Stimulated activated CD8-positive, alpha-beta memory T cell treated with anti-CD3 and anti-CD28 coated beads, Interleukin-12 subunit alpha, Interleukin-12 subunit beta, amount 100 ng/mL, for 4 hours (primary cell): ENCODE measurements around the gene SYCP1.
"Not testable (repeated sequence)": the region's sequence is repeated elsewhere in the genome, so short reads cannot be mapped to it uniquely, and the experiment has no call there.

ENCODE experiments used
- DNase-seq: peaks from one replicate; pipeline ENCODE4 v3.0.0-alpha.2; 2020; ENCODE audit warnings: low read depth

The SYCP1 gene, protein sequence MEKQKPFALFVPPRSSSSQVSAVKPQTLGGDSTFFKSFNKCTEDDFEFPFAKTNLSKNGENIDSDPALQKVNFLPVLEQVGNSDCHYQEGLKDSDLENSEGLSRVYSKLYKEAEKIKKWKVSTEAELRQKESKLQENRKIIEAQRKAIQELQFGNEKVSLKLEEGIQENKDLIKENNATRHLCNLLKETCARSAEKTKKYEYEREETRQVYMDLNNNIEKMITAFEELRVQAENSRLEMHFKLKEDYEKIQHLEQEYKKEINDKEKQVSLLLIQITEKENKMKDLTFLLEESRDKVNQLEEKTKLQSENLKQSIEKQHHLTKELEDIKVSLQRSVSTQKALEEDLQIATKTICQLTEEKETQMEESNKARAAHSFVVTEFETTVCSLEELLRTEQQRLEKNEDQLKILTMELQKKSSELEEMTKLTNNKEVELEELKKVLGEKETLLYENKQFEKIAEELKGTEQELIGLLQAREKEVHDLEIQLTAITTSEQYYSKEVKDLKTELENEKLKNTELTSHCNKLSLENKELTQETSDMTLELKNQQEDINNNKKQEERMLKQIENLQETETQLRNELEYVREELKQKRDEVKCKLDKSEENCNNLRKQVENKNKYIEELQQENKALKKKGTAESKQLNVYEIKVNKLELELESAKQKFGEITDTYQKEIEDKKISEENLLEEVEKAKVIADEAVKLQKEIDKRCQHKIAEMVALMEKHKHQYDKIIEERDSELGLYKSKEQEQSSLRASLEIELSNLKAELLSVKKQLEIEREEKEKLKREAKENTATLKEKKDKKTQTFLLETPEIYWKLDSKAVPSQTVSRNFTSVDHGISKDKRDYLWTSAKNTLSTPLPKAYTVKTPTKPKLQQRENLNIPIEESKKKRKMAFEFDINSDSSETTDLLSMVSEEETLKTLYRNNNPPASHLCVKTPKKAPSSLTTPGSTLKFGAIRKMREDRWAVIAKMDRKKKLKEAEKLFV

DNA sequence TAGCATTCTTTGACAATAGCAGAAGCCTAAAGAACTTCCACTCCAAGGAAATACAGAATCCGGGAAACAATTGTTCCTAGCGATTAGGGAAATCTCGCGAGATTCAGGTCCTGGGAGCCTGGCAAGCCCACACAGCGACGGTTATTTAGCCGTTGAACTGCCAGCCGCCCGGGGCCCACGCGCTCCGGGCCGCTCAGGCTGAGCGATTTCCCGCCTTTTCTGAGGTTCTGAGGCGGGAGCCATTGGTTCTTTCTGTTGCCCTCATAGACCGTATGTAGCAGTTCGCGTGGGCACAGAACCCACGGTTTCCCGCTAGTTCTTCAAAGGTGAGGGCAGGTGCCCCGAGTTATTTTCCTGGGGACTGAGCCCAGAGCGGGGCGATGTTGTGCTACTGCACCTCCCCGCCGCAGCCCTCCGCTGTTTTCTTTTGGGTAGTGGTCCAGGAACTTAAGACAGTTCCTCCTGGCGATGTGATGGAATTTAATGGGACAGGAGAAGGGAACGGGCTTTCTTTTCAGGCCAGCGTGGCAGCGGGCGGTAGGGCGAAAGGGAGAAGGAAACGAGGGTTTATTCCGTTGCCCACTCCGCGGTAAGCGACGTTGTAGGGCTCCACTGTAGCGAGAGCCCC is at the start of gene SYCP1:
TSS of gene SYCP1 (plus strand) at position 171 of the 628 bp plus-strand sequence. CDS start 602 bp downstream, outside the sequence.
- DNase-seq: no peak

DNA sequence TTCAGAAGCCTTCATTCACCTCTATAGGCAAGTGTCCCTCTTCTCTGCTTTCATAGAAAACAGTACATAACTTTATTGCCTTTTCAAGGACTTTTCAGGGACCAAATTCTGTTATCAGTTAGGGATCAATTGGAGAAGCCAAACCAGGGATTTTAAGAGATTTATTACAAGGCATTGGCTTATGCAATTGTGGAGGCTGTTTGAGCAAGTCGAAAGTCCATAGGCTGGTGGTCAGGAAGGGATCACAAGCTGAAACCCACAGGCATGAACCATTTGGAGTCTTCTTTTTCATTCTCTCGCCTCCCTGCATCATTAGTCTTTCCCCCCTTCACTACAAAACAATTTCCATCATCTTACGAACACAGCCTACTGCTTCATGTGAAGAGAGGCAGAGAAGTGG is 34.8 kb upstream of the SYCP1 start:
- no peak for DNase-seq

DNA sequence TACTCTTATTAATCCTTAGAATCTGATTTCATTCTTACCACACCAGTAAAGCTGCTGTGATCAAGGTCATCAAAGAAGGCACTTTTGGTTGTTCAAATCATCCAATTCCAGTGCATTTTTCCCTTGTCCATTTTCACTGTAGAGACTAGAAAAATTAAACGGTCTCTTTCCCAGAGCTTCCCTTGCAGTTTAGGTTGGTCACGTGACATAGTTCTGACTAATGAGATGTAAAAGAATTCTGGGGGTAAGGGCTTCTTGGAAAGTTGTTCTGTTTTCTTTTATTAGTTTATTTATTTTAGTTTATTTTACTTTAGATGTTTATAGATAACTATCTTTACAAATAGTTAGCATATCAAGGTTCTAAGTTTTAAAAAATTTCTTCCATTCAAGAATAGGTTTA is 34.3 kb upstream of the SYCP1 start:
- no peak for DNase-seq

DNA sequence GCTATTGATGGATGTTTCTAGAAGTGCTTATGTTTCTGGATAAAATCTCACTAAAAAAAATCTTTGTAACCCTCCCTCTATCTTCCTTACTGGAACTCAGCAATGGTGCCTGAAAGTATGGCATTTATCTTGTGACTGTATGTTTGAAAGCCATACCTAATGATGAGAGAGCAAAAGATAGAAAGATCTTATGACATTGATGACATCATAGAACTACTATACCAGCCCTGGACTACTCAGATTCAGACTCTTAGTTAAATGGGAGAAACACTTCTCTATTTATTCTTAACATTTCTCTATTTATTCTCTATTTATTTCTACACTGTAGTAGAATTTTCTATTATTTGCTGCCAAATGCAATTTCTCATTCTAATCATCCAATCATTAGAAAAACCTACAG is 32.7 kb upstream of the SYCP1 start:
- no peak for DNase-seq

DNA sequence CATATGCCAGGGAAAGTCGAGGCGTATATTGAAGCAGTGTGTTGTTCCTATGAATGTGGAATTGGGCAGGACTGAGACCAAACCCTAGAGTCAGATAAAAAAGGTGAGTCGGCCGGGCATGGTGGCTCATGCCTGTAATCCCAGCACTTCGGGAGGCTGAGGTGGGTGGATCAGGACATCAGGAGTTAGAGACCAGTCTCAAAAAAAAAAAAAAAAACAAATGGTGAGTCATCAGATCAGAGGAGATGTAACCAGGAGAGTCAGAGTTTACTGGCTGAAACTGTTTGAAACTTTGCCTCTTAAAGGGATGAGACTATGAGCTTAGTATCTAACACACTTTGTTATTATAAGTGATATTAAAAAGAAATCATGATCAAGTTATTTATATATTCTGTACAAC is 26.4 kb upstream of the SYCP1 start:
- DNase-seq: no peak

DNA sequence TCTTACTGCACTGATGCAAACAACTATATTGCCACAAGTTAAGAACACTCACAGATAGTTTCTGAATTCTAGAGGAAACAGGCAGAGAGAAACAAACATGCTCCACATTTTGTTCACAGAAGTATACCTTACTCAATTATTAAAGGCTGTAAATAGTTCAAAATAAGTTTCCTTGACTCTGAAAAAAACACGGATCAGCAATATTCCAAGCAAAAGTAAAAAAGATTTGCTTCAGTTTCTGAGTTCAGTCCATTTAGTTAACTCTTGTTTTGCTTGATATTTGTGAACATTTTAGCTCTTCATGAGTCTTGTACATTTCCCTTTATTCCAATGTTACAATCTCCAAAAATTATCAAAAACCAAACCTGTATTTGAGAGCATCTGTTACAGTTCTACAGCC is 24.6 kb upstream of the SYCP1 start:
- DNase-seq: not testable (repeated sequence)

DNA sequence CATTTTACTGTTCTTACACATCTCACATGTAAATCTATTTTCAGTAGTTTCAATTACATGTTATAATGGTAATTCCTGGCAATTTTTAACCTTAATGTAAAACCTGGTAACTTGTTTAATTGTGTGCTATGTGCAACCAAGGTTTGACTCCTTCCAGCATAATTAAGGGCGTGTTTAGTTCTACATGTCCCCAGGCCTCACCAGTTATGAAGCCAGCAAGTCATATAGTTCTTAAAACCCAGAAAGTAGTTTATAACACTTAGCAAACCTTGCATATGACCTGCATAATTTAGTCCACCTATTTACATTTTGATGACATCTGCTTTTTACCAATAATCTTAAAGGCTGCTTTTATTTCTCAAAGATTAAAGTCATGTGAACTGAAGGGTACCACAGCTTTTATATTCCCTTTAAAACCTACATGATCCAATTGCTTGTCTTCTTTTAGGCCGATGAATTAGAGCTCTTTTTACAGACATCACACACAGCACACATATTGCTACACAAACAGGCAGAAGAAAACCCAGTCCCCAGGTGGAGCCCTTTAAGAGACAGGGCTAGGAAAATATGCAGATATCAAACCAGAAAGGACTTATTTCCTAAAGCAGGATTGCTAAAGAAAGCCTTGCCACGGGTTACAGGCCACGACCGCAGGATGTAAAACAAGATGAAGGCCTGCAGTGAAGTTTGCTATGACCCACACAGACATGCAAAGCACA is 23.2 kb upstream of the SYCP1 start:
- DNase-seq: no peak

DNA sequence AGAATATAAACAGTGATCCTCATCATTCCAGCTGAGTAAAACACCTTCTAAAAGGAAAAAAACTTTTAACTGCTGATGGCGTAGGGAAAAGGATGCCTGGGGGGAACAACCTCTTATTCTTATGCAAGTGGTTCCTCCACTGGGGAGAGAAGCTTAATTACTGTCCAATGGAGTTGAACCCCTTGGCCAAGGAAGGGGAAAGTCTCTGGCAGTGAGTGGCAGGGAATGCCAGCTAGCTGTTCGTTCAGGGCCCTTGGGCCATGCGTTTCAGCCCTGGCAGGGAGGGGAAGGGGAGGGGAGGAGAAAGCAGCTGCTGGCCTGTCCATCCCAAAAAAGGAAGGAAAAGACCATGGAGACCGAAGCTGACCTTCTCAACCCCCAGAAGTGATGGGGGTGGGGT is 22.6 kb upstream of the SYCP1 start:
- DNase-seq: no peak

DNA sequence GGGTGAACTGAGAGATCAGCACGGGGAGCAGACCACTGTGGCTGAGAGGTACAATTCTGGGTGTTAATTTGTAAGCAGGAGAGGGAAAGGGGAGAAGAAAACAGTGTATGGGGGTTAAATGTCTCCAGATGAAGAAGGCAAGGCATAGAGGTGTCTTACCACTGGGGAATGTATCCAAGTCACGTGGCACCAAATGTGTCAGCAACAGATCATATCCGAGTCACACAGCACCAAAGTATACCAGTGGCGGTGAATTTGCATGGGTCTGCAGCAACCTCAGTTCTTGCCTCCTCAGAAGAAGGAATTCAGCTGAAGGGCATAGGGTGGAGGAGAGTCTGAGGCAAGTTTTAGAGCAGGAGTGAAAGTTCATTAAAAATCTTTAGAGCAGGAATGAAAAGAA is 21.2 kb upstream of the SYCP1 start:
- no peak for DNase-seq

DNA sequence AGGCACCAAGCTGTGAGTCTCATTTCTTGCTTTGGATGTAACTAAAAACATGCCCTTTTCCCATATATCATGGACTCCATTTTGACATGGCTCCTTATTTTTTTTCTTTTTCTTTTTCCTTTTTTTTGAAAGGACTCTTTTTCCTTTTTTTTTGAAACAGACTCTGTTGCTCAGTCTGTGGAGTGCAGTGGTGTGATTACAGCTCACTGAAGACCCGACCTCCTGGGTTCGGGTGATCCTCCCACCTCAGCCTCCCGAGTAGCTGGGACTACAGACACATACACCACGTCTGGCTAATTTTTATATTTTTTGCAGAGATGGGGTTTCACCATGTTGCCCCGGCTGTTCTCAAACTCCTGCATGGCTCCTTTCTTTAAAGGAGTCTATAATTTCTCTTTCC is 10.4 kb upstream of the SYCP1 start:
- no peak for DNase-seq

DNA sequence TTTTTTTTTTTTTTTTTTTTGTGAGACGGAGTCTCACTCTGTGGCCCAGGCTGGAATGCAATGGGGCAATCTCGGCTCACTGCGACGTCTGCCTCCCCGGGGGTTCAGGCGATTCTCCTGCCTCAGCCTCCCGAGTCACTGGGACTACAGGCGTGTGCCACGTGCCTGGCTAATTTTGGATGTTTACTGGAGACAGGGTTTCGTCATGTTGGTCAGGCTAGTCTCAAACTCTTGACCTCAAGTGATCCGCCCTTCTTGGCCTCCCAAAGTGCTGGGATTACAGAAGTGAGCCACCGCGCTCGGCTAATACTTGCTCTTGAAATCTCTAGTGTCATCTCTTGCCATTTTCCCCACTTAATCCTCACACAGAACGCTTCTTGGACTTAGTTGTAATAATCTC is 1.1 kb upstream of the SYCP1 start:
- no peak for DNase-seq

DNA sequence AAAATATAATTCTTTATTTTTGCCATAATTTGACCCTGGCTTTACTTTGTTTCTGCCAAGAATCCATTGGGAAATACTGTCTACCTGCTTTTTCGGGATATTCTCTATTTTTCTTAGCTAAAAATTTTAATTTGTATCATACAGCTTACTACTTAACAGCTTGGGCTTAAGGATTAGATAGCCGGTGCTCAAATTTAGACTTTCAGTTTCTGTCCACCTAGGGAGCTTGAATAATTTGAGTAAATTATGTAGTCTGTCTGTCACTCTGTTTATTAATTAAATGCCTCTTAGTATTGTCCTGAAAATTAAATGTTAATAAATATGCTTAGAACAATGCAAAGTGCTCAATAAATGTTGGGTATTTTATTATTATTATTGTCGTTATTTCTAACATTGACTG is 6.7 kb downstream of the SYCP1 start:
- DNase-seq: no peak

DNA sequence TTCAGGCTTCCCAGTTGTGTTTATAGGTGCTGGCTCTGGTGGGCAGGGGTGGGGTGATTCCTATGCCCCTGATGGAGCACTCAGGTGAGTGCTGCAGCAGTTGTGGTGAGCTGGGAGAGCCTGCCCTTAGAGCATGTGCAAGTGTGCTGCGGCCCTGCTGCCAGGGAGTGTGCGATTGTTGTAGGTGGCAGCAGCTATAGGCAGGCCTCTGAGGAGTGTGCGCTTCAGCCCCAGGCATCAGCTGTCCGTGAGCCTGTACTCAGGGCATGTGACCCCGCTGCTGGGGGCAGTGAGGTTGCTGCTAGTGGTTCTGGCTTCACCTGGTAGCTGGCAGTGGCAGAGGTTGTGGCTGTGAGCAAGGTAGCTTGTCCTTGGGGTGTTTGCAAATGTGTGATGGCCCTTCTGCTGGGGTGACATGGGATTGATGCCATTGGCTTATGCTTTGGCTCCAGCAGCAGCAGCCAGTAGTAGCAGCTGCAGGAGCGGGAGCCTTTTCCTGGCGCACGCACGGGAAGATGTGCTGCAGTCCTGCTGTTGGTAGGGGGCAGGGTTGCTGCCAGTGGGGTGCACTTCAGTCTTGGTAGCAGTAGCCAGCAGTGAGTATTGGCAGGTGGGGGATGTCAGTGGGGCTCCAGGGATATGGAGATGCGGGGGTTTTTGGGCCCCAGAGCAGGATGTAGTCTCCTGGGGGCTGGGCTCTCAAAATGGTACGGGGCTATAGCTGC is 37.7 kb downstream of the SYCP1 start:
- no peak for DNase-seq

DNA sequence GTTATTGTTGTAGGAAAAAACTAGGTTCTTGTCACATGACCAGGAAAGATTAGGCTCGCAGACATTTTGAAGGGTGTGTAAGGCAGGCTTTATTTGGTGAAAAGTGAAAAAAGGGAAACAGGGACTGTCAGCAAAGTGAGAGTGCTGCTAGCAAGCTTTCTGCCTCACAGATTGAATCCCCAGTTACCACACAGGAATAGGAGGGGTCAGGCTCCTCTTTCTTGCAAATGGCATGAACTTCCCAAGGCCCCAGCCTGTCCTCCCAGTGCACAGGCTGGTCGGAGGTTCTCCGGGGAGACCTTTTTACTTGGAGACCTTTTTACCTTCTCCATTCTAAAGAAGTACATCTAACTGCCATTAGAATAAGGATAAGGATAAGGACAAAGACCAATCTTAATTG is 42.1 kb downstream of the SYCP1 start:
- no peak for DNase-seq

DNA sequence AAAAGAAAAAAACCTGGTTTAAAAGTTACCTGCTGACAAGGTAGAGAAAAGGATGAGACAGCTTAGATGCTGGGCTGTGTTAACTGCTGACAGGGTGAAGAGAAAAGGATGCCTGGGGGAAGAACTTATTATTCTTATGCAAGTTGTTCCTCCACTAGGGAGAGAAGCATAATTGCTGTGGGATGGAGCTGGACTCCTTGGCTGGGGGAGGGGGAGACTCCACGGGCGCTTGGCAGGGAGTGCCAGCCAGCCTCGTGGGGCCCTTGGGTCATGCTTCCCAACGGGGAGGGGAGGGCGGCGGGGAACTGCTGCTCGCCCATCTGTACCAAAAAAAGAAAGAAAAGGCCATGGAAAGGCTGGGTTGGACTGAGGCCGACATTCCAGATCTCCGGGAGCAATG is 47.2 kb downstream of the SYCP1 start:
- DNase-seq: no peak

DNA sequence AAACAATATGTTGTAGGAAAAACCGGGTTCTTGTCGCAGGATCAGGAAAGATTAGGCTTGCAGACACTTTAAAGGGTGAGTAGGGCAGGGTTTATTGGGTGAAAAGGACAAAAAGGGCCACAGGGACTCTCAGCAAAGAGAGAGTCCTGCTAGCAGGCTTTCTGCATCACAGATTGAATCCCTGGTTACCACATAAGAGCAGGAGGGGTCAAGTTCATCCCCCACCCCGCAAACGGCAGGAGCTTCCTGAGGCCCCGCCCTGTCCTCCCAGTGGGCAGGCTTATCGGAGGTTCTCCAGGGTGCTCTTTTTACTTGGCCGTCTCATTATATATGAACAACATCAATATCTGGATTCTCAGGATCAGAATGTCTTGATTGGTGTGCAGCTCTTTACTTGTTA is 47.7 kb downstream of the SYCP1 start:
- DNase-seq: no peak

DNA sequence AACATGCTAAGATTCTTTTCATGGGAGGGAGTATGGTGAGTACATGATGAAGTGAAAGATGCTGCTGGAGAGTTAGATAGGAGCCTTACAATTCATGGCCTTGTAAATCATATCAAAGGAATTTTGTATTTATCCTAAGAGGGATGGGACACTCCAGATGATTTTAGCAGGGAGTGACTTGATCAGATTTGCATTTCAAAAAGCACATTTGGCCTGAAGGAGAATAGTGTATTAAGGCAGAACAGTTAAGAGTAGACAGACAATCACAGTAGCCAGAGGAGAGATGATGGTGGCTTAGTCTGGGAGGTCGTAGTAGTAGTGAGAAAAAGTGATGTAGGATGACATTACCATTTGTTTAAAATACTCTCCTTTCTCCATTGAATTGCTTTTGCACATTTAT is 48.8 kb downstream of the SYCP1 start:
- no peak for DNase-seq

DNA sequence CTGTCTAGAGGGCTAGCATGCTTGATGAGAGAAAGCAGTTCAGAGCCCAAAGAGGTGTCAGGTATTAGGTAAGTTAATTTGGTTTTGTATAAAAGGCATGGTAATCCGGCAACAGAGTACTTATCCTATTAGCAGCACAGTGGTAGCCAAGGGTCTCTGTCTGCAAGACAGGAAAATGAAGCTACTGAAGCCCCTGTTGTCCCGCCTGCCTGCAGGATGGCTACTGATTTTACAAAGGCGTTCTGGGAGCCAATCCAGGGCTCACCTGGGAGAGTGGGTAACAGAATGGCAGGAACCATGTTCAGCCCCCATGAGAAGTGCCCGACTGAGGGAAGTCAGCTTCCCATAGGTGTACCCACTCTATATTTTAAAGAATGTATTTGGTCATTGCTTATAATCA is 61.1 kb downstream of the SYCP1 start:
- DNase-seq: not testable (repeated sequence)

DNA sequence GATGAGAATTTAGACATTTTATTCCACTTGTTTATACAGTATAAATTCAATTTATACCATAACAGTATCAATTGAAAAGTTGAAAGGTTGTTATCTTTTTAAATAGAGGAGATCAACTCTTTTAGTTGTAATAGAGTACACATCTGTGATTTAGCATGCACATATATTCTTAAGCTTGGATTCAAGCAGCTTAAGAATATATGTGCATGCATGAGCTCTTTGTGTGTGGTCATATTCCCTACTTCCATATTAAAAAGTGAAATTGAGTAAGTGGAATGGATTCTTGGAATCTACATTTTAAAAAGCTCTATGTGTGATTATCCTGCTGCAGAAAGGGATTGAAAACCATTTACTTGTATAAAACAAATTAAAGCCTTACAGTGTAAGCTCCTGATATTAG is 71.9 kb downstream of the SYCP1 start:
- DNase-seq: no peak

DNA sequence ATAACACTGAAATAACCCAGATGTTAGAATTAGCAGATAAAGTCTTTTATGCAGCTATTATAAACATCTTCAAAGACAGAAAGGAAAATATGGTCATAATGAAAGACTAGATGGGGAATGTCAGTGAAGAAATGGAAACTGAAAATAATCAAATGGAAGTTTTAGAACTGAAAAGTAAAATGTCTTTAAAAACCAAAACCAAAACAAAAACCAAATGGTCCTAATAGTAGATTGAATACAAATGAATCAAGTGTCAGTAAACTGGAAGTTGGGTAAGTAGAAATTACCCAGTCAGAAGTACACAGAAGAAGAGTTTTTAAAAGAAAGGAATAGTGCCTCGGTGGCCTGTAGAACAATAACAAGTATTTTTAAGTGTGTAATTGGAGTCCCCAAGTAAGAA is 72.7 kb downstream of the SYCP1 start:
- DNase-seq: no peak

DNA sequence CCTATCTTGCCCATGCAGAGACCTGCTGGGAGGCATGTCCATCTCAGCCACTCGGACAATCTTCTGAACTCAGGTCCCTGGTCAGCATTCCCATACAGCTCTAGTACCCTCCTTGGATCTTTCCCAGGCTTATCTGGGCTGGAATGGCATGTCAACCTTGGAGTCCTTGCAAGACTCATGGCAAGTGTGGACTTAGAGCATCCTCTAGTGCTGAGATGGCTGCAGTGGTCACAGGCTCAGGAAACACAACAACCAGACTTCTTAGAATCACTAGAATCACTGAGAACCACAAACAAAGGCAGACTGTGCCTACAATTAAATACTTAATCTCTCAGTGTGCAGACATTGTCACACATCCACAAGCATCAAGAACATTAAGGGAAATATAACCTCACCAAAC is 101.9 kb downstream of the SYCP1 start:
- DNase-seq: no peak
